HG03575 (cell line): ENCODE results near the gene MYO7B.

Experiments
- ATAC-seq: cut with Tn5 transposase; IDR thresholded peaks from one replicate; pipeline ENCODE4 v1.9.1; 2021; ENCODE audit not compliant: unreplicated experiment, insufficient number of reproducible peaks, low FRiP score; ENCODE audit errors: extremely low read depth

Gene MYO7B

GRCh38 chr2:127640082-127641072, 104.9 kb downstream of the MYO7B start:
- no peak for ATAC-seq

- ATAC-seq, result no peak
These were observed 105.7 kb downstream of the MYO7B start for GRCh38 chr2:127641133-127641532.

DNA sequence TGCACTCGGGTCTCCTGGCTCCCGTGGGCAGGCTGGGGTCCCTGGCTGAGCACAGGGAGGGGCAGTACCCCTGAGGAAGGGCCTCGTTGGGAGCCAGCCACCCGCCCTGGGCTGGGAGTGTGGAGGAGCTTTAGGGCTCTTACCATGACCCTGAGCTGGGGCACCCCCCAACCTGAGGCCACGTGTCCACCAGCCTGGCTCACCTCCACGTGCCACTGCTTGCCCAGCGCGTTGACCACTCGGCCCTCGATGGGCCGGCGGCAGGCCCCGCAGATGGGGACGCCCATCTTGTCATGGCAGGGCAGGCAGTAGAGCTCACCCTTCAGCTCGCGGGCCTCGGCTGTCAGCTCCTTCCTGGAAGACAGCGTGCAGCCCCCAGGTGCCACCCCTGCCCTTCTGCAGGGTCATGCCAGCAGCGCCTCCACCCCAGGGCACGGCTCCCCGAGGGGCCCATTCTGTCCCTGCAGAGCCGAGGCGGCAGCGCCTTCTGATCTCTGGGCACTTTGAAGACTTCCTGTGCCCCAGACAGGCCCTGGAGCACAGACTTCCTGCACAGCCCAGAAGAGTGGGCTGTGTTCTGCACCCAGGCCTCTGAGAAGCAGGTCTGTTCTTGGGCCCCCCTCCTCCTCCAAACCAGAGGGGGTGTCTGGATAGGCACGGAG, 106.5 kb downstream of the MYO7B start:
- ATAC-seq, result no peak

DNA sequence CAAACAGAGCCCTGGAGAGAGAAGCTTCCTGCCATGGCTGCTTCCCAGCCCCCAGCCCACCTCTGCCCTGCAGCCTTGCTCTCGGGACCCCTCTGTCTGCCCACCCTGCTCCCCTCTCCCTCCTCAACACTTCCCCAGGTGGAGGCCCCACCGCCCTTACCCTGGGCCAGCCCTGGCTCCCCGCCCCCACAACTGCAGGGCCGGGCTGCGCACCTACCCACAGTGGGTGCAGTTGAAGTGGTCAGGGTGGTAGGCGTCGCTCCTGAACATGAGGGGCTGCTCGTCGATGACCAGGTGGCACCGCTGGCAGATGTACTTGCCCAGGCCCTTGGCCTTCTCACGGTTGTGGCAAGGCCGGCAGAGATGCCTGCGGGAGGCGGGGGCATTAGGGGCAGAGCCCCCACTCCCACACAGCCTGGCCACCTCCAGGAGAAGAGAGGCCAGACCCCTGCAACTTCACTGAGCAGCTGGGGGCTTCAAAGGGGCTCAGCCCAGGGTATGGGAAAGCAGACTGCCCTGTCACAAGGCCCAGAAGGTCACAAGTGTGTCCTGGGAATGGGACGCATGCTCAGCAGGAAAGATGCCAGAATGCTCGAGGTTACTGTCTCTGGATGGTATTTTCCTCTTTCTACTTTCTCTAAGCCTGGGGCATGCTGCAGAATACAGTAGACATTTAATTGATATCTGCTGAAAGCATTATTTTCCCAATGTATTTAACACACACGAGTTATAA, 107.4 kb downstream of the MYO7B start:
- no peak for ATAC-seq

DNA sequence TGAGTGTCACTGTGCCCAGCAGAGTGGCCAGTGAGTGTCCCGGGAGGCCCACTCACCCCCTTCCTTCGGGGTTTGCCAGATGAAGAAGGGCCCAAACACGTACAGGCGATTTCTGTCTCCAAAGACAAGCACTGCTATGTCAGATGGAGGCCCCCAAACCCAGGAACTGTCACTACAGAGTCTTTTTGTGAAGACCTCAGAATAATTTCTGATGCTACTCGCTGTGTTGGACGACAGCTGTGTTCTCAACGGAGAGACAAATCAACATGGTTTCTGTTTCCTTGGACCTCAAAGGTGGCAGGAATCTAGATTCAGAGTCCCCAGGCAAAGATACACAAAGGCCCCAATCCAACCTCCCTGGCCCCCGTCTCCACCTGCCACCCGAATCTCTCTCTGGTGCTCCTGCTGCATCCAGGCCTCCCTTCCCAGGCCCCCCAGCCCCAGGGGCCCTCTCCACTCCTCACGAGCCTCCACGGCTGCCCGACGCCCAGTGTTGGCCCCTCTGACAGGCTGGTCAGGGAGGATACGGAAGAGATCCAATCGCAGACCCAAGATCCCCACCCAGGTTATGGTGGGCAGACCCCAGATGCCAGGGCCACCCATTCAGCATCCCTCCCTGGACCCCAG, 108.1 kb downstream of the MYO7B start:
- ATAC-seq, result no peak

DNA sequence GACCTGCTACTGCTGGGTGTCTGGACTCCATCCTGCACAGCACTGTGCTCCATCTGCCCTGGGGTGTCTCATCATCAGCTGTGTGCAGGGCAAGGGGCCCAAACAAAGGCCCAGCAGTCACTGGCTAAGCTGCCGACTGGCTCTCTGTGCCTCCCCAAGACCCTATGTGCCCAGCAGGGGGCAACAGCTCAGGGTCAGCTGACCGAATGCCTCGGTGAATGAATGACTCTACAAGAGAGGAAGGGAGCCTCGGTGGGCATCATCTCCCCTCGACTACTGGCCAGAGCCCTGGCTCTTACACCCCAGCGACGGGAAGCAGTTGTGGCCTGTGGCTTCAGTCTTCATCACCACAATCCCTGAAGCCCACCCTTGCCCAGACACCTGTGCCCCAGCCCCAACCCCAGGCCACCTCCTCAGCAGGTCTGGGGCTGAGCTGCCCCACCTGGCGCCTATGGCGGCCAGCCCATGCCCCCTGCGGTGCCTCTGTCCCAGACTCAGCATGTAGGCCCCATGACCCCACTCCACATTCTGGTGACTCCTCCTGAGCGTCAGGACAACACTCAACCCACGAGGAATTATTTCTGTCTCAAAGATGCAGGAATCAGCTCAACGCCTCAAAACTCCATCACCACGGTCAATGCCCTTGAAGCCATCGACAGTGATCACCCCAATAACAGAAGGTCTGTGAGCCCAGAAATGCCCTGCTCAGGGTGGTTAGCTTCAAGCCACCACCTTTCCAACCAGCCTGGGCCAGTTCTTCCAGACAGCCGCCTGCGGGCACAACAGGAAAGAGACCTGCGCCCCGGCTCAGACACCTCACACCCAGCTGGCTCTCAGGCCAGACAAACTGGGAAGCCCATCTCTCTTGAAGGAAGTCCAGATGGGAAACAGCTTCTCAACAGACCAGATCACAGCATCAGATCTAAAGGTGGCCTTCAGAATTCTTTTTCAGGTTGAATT, 108.9 kb downstream of the MYO7B start:
- no peak for ATAC-seq

DNA sequence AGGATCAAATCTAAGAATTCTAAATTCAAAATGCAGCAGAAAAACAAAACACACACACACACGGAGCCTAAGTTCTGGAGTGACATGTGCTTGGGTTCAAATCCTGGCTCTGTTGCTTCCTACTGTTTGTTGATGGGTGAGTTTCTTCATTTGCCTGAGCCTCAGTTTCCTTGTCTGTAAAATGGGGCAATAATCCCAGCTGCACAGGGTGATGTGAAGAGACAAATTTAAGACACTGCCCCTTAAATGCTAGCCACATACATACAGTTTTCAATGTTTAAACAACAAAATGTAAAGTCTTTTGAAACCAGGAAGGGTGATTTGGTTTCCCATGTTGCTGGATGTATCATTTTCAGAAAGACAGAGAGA, 109.5 kb downstream of the MYO7B start:
- no peak for ATAC-seq

DNA sequence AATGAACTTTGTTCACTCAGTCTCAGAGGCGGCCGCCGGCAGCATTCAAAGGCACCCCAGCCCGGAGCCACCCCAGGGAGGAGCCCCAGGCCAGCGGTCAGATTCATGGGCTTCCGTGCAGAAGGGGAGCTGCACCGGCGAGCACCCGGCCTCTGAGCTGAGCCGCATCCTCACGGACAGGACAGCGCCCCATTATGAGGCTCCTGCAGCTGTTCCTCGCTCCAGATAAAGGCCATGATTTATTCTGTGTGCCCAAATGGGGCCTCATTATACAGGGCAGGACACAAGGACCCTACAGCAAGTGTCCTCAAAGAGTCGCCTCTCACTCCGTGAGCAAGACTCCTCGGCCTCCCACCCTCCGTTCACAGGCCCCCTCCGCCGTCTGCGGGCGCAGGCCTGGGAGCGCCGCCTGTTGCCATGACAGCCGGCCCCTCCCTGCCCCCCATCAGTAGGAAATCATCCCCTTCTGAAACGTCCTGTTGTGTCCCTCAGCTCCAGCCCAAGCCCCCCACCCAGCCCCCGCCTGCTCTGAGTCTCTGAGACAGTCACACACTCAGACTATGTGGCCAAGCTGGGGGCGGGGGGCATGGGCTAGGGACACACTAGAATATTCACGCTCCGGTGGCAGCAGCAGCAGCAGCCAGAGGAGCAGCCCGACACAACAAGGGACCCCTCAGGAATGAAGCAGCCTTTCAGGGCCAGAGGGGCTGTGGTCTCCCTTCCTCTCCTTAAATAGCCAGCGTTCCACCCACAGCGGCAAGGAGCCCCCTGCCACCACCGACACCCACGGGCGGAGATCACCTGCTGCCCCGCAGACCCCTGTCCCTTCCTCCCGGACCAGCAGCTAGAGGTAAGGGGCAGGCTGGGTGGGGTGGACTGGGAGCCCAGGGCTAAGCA, 110.2 kb downstream of the MYO7B start, which contains the start of gene GPR17:
GPR17 (plus strand) TSS at position 759 of the 897 bp plus-strand sequence. CDS start 4,583 bp downstream, outside the sequence.
- ATAC-seq, result no peak

GRCh38 chr2:127646487-127647241, 111.2 kb downstream of the MYO7B start:
- ATAC-seq, result no peak

GRCh38 chr2:127647242-127648190, 112.0 kb downstream of the MYO7B start:
- ATAC-seq, result no peak

GRCh38 chr2:127648321-127648720, 112.8 kb downstream of the MYO7B start:
- no peak for ATAC-seq

GRCh38 chr2:127649100-127649611, 113.7 kb downstream of the MYO7B start:
- ATAC-seq, result no peak

GRCh38 chr2:127649684-127650040, 114.2 kb downstream of the MYO7B start:
- no peak for ATAC-seq

DNA sequence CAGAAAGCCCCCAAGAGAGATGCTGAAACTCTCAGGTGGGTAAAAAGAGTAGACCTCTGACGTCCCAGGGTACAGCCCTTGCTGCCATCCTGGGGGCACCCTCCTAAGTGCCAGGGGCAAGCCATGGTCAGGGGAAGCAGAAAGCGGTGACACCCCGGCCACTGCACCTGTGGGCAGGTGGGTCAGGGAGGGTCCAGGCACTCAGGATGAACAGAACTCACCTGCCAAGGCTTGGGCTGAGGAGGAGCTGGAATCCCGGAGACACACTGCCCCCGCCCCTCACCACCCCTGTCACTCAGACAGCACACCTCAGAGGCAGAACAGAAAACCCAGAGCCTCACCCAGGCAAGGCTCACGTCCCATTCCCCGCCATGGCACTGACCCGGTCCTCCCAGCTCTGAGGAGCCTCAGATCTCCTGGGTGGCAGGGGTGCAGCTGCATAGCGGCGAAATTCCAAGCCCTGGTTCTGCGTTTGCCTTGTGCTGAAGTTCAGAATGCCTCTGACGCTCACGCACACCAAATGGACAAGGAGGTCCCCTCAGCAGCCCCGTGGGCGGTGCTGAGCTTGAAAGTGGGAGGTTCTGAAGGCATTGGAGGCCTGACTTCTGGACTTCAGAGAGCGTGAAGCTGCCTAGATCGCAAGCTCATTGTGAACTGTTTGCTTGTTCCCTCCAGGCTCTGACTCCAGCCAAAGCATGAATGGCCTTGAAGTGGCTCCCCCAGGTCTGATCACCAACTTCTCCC, 114.7 kb downstream of the MYO7B start:
- ATAC-seq, result no peak
